ENCODE measurements around the gene ATP11C.

ATP11C gene

GRCh38 chrX:139820358-139820984, 112.4 kb downstream of the ATP11C start:
- TF ChIP-seq, protein P1, sequence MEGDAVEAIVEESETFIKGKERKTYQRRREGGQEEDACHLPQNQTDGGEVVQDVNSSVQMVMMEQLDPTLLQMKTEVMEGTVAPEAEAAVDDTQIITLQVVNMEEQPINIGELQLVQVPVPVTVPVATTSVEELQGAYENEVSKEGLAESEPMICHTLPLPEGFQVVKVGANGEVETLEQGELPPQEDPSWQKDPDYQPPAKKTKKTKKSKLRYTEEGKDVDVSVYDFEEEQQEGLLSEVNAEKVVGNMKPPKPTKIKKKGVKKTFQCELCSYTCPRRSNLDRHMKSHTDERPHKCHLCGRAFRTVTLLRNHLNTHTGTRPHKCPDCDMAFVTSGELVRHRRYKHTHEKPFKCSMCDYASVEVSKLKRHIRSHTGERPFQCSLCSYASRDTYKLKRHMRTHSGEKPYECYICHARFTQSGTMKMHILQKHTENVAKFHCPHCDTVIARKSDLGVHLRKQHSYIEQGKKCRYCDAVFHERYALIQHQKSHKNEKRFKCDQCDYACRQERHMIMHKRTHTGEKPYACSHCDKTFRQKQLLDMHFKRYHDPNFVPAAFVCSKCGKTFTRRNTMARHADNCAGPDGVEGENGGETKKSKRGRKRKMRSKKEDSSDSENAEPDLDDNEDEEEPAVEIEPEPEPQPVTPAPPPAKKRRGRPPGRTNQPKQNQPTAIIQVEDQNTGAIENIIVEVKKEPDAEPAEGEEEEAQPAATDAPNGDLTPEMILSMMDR (conservative IDR thresholded peaks at IDR 0.05): no peak
- H3K27ac ChIP-seq: no peak overlapping the region

DNA sequence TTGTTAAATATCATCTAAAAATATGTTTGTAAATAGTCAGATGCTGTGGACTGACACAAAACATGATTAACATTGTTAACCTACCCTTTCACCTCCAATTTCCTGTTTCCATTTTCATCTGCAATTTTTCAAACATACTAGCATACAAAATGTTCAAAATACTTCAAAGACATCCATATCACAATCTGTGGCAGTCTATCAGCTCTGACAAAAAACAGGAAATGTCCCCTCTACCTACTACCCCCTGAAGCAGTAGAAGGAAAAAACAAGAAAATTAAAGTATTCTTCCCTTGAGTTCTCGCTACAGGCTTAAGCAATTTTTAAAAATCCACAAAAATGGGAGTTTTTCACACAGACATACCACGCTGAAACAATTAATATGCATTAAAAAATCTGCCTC, 116.6 kb downstream of the ATP11C start:
- no peak overlapping the region for H3K27ac ChIP-seq
- TF ChIP-seq, protein P1 (conservative IDR thresholded peaks at IDR 0.05): no peak

DNA sequence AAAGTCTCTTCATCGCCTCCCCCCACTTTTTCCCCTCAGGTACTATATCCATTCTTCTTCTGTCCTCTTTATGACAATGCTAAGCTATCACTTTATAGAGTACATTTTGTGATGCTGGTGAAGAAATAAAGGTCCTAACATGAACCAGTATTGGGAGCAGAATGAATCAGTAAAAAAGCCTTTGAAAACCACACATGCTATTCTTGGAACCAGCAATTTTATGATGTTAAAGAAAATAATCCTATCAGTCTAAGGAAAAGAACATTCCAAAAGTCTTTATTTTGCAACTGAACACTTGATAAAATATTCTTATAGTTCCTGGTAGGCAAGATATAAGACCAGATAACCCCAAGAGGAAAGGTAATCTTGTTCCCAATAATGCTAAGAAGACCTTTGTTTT, 117.1 kb downstream of the ATP11C start:
- TF ChIP-seq, protein P1 (conservative IDR thresholded peaks at IDR 0.05): no peak
- no peak overlapping the region for H3K27ac ChIP-seq

DNA sequence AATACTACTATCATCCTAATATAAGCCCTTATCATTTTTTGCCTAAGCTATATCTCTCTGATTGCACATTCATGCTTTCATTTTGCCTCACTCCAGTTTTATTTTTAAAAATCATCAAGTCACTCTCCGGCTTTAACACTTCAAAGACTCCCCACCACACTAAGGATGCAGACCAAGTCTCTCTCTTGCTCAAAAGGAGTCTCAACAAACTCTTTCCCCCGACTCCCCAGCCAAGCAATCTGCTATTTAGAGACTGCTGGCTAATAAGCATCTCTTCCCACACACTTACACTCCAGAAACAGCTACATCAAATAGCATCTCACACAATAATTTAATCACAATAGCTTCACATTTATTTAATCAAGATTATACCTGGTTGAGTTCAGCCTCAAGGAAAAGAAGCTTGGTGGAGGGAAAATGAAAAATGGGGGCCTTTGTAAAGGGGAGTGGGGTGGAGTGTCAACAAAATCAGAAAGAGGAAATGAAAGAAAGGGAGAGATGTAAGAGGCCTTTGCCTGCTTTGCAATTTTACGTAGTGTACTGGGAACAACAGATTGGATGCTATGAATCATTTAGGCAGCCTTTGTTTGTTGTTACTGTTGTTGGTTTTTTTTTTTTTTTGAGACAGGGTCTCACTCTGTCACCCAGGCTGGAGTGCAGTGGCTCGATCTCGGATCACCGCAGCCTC, 120.8 kb downstream of the ATP11C start:
- H3K27ac ChIP-seq: no peak overlapping the region
- TF ChIP-seq, protein P1 (conservative IDR thresholded peaks at IDR 0.05): no peak

- no peak overlapping the region for H3K27ac ChIP-seq
- TF ChIP-seq, protein P1 (conservative IDR thresholded peaks at IDR 0.05): no peak
Measured at GRCh38 chrX:139804482-139804881, 128.4 kb downstream of the ATP11C start.

DNA sequence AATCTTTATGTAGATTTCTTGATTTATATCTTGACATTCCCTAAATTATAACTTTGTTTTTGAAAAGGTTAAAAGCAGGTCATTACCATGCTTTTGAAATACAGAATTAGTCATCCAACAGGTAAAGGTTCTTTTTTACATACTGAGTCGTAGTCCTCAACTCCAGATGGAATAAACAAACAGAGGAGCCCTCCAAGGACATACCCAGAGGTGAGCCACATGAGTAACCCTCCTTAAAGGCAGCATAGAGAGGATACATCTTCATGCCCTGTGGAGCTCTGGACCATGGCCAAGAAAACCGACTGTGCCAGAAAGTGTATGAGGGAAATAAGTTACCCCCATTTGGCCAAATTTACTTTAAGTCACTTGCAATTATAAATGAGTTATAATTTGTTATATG, 129.6 kb downstream of the ATP11C start:
- H3K27ac ChIP-seq: no peak overlapping the region
- TF ChIP-seq, protein P1 (conservative IDR thresholded peaks at IDR 0.05): no peak

DNA sequence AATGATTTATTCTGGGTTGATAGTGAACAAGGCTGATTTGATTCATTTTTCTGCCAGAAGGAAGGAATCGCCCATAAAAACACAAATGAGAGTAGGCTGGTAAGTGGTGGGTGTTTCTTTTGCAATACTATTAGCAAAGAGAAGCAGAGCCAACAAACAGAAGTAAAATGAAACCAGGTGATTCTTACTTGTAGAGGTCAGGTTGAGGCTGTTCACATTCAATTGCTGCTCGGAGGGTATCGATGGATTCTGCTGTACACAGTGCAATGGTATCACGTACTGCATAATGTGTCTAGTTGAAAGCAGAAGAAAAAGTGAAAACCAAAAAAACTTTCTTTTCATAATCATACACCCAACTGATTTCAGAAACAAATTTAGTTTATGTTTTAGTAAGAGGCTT, 130.8 kb downstream of the ATP11C start:
- TF ChIP-seq, protein P1 (conservative IDR thresholded peaks at IDR 0.05): no peak

More for the DNA sequence above, 130.8 kb downstream of the ATP11C start:
- H3K27ac ChIP-seq: no peak overlapping the region
